ENCODE measurements around the gene HADHB. TPM values are rescaled to one million over a fixed set of nuclear protein-coding genes. Genes with fewer than 3 reads are reported as not detected.

HADHB gene
- total RNA-seq, 1 experiment from 2014 or later: 41.3 TPM

DNA sequence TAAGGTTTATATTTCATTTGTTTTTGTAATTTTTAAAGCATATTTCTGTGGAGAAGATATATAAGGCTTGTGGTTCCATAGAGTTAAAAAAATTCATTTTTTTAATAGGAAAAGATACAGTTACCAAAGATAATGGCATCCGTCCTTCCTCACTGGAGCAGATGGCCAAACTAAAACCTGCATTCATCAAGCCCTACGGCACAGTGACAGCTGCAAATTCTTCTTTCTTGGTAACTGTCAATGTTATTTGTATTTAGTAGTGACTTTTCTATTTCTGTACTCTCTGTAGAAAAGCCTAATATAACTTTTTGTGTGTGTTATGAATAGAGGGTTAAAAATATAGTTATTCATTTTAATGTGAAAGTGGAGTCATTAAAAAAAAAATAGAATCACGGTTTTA lies 35.1 kb downstream of the HADHB start:
- no peaks in the 10 kb centered on the region for H3K79me1 ChIP-seq (ENCODE audit: insufficient read depth, low read depth, low read length, poor library complexity, severe bottlenecking)
- no peak overlapping the region for H4K91ac ChIP-seq (ENCODE audit: insufficient read length, low read depth, low read length)
- no peak overlapping the region for H2AFZ ChIP-seq (ENCODE audit: low read length)
- H2BK12ac ChIP-seq (ENCODE audit: insufficient read length, low read depth, low read length): no peak overlapping the region
- no peak for DNase-seq
- H2AK5ac ChIP-seq (ENCODE audit: insufficient read length, low read length): no peak overlapping the region
- no peak overlapping the region for H2BK120ac ChIP-seq (ENCODE audit: low read depth, low read length, poor library complexity, severe bottlenecking)
- H3K27ac ChIP-seq (ENCODE audit: insufficient read length, low read depth, low read length): no peak overlapping the region
- H2BK5ac ChIP-seq (ENCODE audit: insufficient read length, low read length): no peak overlapping the region
- no peak overlapping the region for H3K9ac ChIP-seq (ENCODE audit: extremely low read depth, insufficient read length, low read length)
- no peak overlapping the region for H3K56ac ChIP-seq (ENCODE audit: insufficient read length, low read depth, low read length)
- no peak overlapping the region for H3K23ac ChIP-seq (ENCODE audit: insufficient read length, low read depth, low read length)
- WGBS (ENCODE audit: extremely low coverage, insufficient read length, low lambda C conversion rate): no CpG with 5 or more reads among the region's 3 CpGs
- Mint-ChIP-seq H3K9me3 (no peaks in the 10 kb centered on the region), H3K27ac (no peak overlapping the region), H3K36me3 (ENCODE audit: insufficient read depth in 1 of 3, low read depth in 3 of 3) (peaks cover 4 to 44% (median 35%) of the 10 kb centered on the region in 3 experiments), H3K4me3 (no peak overlapping the region), H3K4me1 (no peaks in the 10 kb centered on the region), H3K27me3 (ENCODE audit: low read depth) (no peaks in the 10 kb centered on the region)
- no peak overlapping the region for H3T11ph ChIP-seq (ENCODE audit: low read length)
- no peak overlapping the region for H3K18ac ChIP-seq (ENCODE audit: insufficient read length, low read depth, low read length)
- no peak for TF ChIP-seq CTCF (conservative IDR thresholded peaks at IDR 0.05)
- no peak overlapping the region for H3K4me2 ChIP-seq (ENCODE audit: insufficient read depth, insufficient read length, low read length)
- no peak overlapping the region for H2BK20ac ChIP-seq (ENCODE audit: low read depth, low read length, poor library complexity, severe bottlenecking)
- no peak overlapping the region for H3K14ac ChIP-seq (ENCODE audit: insufficient read depth, low read length)
- H4K8ac ChIP-seq (replicated peaks; ENCODE audit: insufficient read length, low read depth, low read length): no peak overlapping the region
- H3K79me2 ChIP-seq (ENCODE audit: insufficient read depth, low read length): no peaks in the 10 kb centered on the region
- no peak overlapping the region for H3K4ac ChIP-seq (ENCODE audit: low read depth, low read length)
- no peaks in the 10 kb centered on the region for H3K27me3 ChIP-seq (ENCODE audit: insufficient read depth, low read length)
- H3K9me3 ChIP-seq (ENCODE audit: control insufficient read depth, low read depth, low read length): no peaks in the 10 kb centered on the region
- H2BK15ac ChIP-seq (ENCODE audit: low read depth, low read length): no peak overlapping the region
- no peaks in the 10 kb centered on the region for H3K23me2 ChIP-seq (ENCODE audit: insufficient read length, low read depth, low read length, poor library complexity, severe bottlenecking)
- H3K4me1 ChIP-seq (ENCODE audit: insufficient read depth, low read length): no peaks in the 10 kb centered on the region
- H4K5ac ChIP-seq (ENCODE audit: insufficient read length, low read depth, low read length): no peak overlapping the region
- H4K20me1 ChIP-seq (ENCODE audit: control insufficient read depth, insufficient read depth, insufficient read length): no peaks in the 10 kb centered on the region

All from H9 (cell line).